NK-92 (cell line): ENCODE measurements around the gene KLF13.

Experiments used
- DNase-seq: peaks from one replicate; lab custom pipeline; 2025; ENCODE audit not compliant: unreplicated experiment; lab: John Stamatoyannopoulos, UW

Gene KLF13

GRCh38 chr15:31298707-31299172, 27.9 kb upstream of the KLF13 start:
- no peak for DNase-seq

- DNase-seq: no peak
Measured at GRCh38 chr15:31300208-31300661, 26.4 kb upstream of the KLF13 start.

GRCh38 chr15:31300981-31301672, 25.5 kb upstream of the KLF13 start:
- DNase-seq: no peak

- no peak for DNase-seq
Measured at GRCh38 chr15:31301673-31301990, 25.0 kb upstream of the KLF13 start.

GRCh38 chr15:31302029-31302657, 24.5 kb upstream of the KLF13 start:
- no peak for DNase-seq

- DNase-seq: no peak
Measured at GRCh38 chr15:31302778-31303725, 23.6 kb upstream of the KLF13 start.

GRCh38 chr15:31303726-31304648, 22.6 kb upstream of the KLF13 start:
- DNase-seq: no peak

- no peak for DNase-seq
Measured at GRCh38 chr15:31304751-31305365, 21.8 kb upstream of the KLF13 start.

GRCh38 chr15:31305375-31305774, 21.3 kb upstream of the KLF13 start:
- DNase-seq: no peak

- DNase-seq: no peak
Measured at GRCh38 chr15:31305796-31306425, 20.7 kb upstream of the KLF13 start.

- DNase-seq: no peak
Measured at GRCh38 chr15:31306426-31307269, 20.0 kb upstream of the KLF13 start.

GRCh38 chr15:31307270-31308184, 19.1 kb upstream of the KLF13 start:
- no peak for DNase-seq

GRCh38 chr15:31308185-31308639, 18.4 kb upstream of the KLF13 start:
- DNase-seq: no peak

GRCh38 chr15:31309893-31310606, 16.6 kb upstream of the KLF13 start:
- no peak for DNase-seq

GRCh38 chr15:31311735-31312619, 14.7 kb upstream of the KLF13 start:
- no peak for DNase-seq

GRCh38 chr15:31313223-31313622, 13.4 kb upstream of the KLF13 start:
- DNase-seq: no peak
